ENCODE data around the gene DDIAS. TPM values are rescaled to one million over a fixed set of nuclear protein-coding genes. Genes with fewer than 3 reads are reported as not detected.

The DDIAS gene
- total RNA-seq, 4 donors from 2014 or later, result 0.59 to 6.2 (median 2.2) TPM; not detected in 1

GRCh38 chr11:82900277-82901164 lies 1.0 kb upstream of the DDIAS start, which contains the start of gene PRCP:
Gene PRCP, minus strand, starts transcription at chr11:82900430. Its CDS starts 28 bp downstream, at chr11:82900402.
- H3K9me3 ChIP-seq, result no peaks in the 10 kb centered on the region
- no peaks in the 10 kb centered on the region for H3K36me3 ChIP-seq
- intact Hi-C loops (cut with DNase I; ENCODE audit: low total_unique reads), result loop anchor here (10.0 kb wide), 1 partner anchor 294 kb away; the partner anchor contains the start of gene ANKRD42
- TF ChIP-seq CTCF (IDR thresholded peaks at IDR 0.05) (no peak), POLR2A (IDR thresholded peaks at IDR 0.05) (peak; percentile 80 to 88)
- DNase-seq, result peak; percentile 92 to 94
- no peaks in the 10 kb centered on the region for H3K27me3 ChIP-seq
- peak within 1 kb of the TSS; percentile 67 to 75 for H3K4me3 ChIP-seq
- H3K4me1 ChIP-seq, result peaks cover 0 to 3% of the 10 kb centered on the region in 2 donors
- H3K27ac ChIP-seq, result peak within 1 kb of the TSS; percentile 95 to 96

DNA sequence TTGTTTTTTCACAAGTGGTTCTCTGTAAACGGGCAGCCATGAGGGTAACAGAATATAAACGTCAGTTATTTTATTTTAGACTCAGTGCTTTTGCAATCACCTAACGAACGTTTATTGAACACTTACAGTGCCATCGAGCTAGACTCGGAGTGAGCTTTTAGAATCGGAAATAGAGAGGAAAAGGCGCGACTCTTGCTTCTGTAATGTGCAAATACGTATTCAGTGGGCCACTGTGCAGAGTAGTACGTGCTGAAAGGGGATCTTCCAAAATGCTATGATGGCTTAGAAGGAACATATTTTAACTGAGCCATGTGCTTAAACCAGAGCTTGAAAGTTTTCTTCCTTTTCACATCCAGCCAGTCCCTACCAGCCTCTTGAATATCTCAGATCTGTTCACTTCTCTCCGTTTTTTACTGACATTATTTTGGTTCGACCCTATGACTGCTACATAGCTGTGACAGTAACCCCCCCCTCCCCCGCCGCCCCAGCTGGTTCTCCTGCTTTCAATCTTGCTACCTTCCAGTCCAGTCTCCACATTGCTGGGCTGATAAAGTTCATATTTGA lies 468 bp downstream of the DDIAS start:
- Histone ChIP-seq H3K4me3 (peak overlapping the region; percentile 67 to 75), H3K27me3 (no peaks in the 10 kb centered on the region), H3K36me3 (no peaks in the 10 kb centered on the region), H3K27ac (peak overlapping the region in 1 of 2 donors; percentile 95), H3K4me1 (peaks cover 0 to 3% of the 10 kb centered on the region in 2 donors), H3K9me3 (no peaks in the 10 kb centered on the region)
- TF ChIP-seq POLR2A (IDR thresholded peaks at IDR 0.05), result no peak
- no peak for TF ChIP-seq CTCF (IDR thresholded peaks at IDR 0.05)
- DNase-seq, result no peak
- intact Hi-C loops (cut with DNase I; ENCODE audit: low total_unique reads), result loop anchor here (10.0 kb wide), 1 partner anchor 293 kb away; the partner anchor contains the start of gene ANKRD42

DNA sequence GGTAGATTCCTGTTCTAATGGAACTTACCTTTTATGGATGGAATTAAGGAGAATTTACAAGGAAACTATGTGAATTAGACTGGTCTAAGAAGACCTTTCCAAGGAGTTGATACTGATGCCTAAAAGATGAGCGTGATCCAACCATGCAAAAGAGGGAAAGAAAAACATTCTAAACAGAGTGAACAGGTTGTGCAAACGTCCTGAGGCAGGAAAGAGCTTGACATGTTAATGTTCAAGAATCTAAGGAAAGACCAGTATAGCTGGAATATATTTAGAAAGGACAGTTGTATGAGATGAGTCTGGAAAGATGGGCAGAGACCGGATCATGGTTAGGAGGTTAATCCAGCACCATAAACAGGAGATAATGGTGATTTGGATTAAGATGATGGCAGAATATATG lies 1.3 kb downstream of the DDIAS start:
- Histone ChIP-seq H3K4me3 (no peak overlapping the region), H3K27me3 (no peaks in the 10 kb centered on the region), H3K36me3 (no peaks in the 10 kb centered on the region), H3K27ac (no peak overlapping the region), H3K9me3 (no peaks in the 10 kb centered on the region), H3K4me1 (peaks cover 0 to 3% of the 10 kb centered on the region in 2 donors)
- TF ChIP-seq CTCF (IDR thresholded peaks at IDR 0.05), result no peak
- TF ChIP-seq POLR2A (IDR thresholded peaks at IDR 0.05), result no peak
- intact Hi-C loops (cut with DNase I; ENCODE audit: low total_unique reads), result loop anchor here (10.0 kb wide), 1 partner anchor 292 kb away; the partner anchor contains the start of gene ANKRD42
- no peak for DNase-seq

- Histone ChIP-seq H3K36me3 (no peaks in the 10 kb centered on the region), H3K9me3 (no peaks in the 10 kb centered on the region), H3K4me3 (no peak overlapping the region), H3K27ac (no peak overlapping the region), H3K4me1 (peaks cover 0 to 3% of the 10 kb centered on the region in 2 donors), H3K27me3 (no peaks in the 10 kb centered on the region)
- intact Hi-C loops (cut with DNase I; ENCODE audit: low total_unique reads), result loop anchor here (10.0 kb wide), 1 partner anchor 291 kb away; the partner anchor contains the start of gene ANKRD42
- DNase-seq, result no peak
- no peak for TF ChIP-seq POLR2A (IDR thresholded peaks at IDR 0.05)
- TF ChIP-seq CTCF (IDR thresholded peaks at IDR 0.05), result no peak
Observed at GRCh38 chr11:82903843-82904586, 2.5 kb downstream of the DDIAS start.

Measured in uterus (tissue), 4 donors.